GM12891 (cell line): ENCODE results near the gene WDR90.

Experiments
- DNase-seq: peaks from one replicate; pipeline ENCODE4 v3.0.0; 2011; ENCODE audit warnings: low spot score; ENCODE audit not compliant: insufficient read length
- FAIRE-seq: peaks from 2 replicates; lab custom pipeline; 2011; peaks lifted over from hg19 to GRCh38; lab: Jason Lieb, UNC
- PAX5 ChIP-seq: IDR thresholded peaks from 2 replicates; pipeline ENCODE4 v1.6.1; 2011; ENCODE audit warnings: low read length, moderate library complexity, mild to moderate bottlenecking; ENCODE audit not compliant: insufficient read depth, severe bottlenecking
- POLR2A ChIP-seq: IDR thresholded peaks from 2 replicates; pipeline ENCODE4 v1.6.1; 2011; ENCODE audit warnings: low read depth, low read length, control low read depth
- POLR2AphosphoS5 ChIP-seq: IDR thresholded peaks from 2 replicates; pipeline ENCODE4 v1.6.1; 2011; ENCODE audit warnings: low read depth, low read length, control low read depth
- POU2F2 ChIP-seq: IDR thresholded peaks from 2 replicates; pipeline ENCODE4 v1.6.1; 2011; ENCODE audit warnings: low read depth, mild to moderate bottlenecking, control low read depth, low read length, moderate library complexity
- SPI1 ChIP-seq: IDR thresholded peaks from 2 replicates; pipeline ENCODE4 v1.6.1; 2011; ENCODE audit warnings: low read depth, low read length, control low read depth
- TAF1 ChIP-seq: IDR thresholded peaks from 2 replicates; pipeline ENCODE4 v1.6.1; 2011; ENCODE audit warnings: low read depth, low read length, control low read depth

Gene WDR90

DNA sequence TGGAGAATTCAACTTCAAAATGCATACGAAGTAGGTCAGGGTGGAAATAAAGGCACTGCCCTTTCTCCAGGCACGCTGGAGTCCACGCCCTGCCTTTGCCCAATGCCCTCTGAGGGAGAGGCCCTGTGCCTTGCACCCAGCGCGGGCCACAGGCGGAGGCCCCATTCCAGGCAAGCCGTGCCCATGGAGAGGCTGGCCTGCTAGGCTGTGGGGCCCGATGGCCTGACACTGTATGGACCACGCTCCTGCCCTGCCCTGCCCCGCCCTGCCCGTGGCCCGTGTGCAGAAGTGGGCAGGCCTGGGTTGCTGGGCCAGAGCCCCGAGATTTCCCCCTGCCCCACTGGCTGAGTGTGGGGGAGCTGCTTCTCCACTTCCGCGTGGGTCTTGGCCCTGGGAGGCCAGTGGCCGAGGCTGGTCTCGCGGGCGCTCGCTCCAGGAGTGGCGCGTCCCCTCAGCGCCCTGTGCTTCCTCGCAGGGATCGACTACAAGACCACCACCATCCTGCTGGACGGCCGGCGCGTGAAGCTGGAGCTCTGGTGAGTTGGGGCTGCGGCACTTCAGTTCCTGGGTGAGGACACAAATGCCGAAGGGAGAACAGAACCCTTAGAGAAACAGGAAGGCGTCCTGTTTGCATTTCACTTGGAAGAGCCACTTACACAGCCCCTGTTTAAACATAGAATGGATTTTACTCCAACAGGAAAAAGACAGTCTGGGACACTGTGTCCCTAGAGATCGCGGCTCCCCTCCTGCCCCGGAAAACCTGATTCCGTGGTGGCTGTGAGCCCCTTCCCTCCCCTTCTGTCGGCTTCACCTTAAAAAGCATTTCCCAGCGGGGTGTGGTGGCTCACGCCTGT is 32.2 kb upstream of the WDR90 start:
- no peak for DNase-seq
- FAIRE-seq = no peak
- TF ChIP-seq PAX5 (no peak), TAF1 (no peak), POU2F2 (no peak), POLR2A (no peak), SPI1 (no peak), POLR2AphosphoS5 (no peak)

DNA sequence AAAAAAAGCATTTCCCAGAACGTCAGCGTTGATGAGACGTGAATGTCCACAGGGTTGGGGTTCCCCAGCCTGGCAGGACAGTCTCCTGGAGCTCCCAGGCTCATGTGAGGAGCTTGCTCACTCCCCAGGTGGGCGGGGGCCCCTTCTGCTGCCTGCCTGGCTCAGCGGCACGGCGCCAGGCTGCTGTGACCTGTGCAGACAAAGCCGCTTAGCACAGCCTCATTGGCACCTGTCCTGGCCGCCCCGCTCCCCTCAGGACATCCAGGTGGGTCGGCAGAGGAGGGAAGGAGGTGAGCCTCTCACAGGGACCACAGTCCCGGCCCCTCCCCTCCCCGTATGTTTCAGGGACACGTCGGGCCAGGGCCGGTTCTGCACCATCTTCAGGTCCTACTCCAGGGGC is 31.3 kb upstream of the WDR90 start:
- no peak for DNase-seq
- TF ChIP-seq POLR2A (no peak), POU2F2 (no peak), SPI1 (no peak), PAX5 (no peak), TAF1 (no peak), POLR2AphosphoS5 (no peak)
- FAIRE-seq = no peak

DNA sequence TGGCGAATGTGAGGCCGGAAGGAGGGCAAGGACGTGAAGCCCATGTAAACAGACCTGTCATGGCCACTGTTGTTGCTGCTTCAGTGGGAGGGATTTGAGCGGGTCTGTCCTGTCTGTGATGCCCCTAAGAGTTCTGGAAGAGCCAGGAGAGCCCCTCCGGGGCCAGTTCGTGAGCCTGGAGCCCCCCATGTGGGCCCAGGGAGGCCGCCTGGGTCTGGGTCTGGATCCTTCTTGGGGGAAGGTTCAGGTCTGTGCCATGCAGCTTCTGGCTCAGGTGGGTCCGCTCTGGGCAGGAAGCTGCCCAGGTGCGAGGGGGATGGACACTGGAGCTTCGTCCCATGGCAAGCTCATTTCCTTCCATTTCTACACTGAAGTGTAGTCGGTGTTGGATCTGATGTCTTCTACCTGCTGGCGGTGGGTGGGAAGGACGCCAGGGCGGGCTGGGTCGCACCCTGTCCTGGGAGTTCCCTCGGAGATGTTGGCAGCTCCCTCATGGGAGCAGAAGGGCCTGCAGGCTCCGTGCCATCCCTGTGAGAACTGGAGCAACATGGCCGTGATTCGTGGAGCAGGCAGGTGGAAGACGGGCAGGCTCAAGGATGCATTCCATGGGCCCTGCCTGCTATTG is 29.6 kb upstream of the WDR90 start:
- TF ChIP-seq PAX5 (no peak), POLR2AphosphoS5 (no peak), POLR2A (no peak), POU2F2 (no peak), TAF1 (no peak), SPI1 (no peak)
- FAIRE-seq = no peak
- DNase-seq = no peak

DNA sequence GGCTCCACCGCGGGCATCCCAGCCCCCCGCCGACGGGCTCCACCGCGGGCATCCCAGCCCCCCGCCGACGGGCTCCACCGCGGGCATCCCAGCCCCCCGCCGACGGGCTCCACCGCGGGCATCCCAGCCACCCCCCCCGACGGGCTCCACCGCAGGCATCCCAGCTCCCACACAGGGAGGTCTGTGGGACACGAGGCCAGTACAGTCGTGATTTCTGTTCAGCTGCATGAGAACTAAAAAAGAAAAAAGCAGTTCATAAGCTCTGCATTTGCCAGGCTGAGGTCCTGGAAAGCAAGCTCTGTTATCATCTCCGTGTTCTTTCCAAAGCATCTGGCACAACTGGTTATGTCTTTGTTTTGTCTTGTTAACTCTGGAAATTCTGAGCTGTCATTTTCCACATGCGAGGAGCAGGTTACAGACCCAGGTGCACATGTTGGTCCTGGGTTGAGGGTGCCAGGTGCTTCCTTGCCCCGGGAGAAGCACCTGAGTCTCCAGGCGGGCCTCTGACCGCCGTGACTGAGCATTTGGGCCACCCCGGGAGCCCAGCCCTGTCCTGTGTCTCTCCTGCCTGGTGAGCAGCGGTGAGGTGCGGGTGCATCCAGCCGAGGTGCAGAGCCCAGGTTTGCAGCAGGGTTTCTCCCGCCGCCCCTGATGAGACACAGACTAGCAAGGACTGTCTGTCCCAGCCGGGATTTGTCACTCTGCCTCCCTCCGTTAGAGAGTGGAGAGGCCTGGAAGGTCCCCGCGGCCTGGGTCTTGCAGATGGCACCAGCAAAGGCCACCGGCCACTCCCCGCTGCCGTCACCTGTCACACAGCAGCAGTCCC is 28.3 kb upstream of the WDR90 start:
- FAIRE-seq (no peak), DNase-seq (no peak)
- TF ChIP-seq PAX5 = no peak
- TF ChIP-seq TAF1 = no peak
- no peak for TF ChIP-seq SPI1
- no peak for TF ChIP-seq POU2F2
- TF ChIP-seq POLR2AphosphoS5 = no peak
- no peak for TF ChIP-seq POLR2A

DNA sequence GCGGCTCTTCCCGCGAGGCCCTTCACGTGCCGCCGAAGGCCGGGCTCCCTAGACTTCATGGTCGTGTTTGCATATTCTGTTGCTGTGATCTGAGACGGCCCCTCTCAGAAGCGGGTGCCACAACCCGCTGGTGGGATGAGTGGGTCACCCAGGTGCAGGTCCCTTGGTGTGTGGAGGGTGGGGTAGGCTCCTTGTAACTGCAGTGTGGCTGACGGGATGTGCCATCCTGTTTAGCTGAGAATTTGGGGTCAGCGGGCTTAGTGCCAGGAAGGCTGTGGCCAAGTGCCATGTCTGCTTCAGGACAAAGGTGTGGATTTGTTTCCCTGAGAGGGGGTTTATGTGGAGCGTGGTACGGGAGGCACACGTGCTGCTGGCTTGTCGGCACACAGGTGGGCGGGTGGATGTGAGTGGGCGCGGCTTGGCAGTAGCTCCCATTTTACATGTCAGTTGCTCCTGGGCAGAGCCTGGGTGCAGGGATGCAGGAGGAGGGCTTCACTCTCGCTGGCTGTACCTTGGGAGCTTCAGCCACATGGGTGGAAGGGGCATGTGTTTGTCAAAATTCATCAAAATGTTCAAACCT is 27.5 kb upstream of the WDR90 start:
- TF ChIP-seq SPI1 (no peak), PAX5 (no peak), TAF1 (no peak), POLR2A (no peak), POLR2AphosphoS5 (no peak), POU2F2 (no peak)
- DNase-seq (no peak), FAIRE-seq (no peak)

DNA sequence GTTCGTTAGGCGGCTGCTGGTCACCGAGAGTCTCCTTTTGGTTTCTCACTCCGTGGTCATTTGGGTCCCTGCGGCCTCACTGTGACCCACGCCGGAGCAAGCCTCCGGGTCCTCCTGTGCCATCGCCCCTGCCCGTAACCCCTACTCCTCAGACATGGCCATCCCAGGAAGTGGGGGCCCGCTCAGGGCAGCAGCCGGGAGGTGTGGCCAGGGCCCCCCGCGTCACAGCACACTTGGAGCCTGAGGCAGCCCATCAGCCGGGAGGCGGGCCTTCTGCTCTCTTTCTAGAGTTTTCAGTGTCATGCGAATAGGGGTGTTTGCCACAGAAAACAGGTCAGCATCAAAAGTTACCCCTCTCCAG is 26.3 kb upstream of the WDR90 start:
- no peak for FAIRE-seq
- no peak for DNase-seq
- no peak for TF ChIP-seq POU2F2

DNA sequence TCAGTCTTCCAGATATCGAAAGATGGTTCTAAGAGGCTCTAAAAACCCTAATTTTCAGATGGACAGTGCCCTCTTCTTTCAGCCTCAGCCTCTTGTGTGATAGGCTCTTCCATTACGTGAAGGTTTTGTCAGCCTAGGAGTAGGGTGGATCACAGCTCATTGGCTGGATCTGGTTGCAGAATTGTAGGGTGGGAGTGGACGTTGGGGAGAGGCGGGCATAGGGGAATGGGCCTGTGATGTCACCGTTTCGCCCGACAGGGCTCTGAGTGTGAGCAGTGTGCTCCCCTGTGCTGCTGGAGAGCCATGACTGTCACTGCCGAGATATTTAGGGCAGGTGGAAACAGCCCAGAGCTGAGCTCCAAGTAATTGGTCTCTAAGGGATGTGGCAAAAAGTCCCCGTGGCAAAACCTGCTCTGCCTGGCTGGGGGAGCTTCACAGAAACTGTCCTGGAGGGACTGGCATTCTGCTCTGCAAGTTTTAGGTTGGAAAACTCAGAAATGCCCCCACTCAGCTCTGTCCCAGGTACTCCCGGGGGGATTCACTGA is 24.6 kb upstream of the WDR90 start:
- DNase-seq (no peak), FAIRE-seq (no peak)
- TF ChIP-seq SPI1 (no peak), PAX5 (no peak), POLR2AphosphoS5 (no peak), POLR2A (no peak), POU2F2 (no peak), TAF1 (no peak)

DNA sequence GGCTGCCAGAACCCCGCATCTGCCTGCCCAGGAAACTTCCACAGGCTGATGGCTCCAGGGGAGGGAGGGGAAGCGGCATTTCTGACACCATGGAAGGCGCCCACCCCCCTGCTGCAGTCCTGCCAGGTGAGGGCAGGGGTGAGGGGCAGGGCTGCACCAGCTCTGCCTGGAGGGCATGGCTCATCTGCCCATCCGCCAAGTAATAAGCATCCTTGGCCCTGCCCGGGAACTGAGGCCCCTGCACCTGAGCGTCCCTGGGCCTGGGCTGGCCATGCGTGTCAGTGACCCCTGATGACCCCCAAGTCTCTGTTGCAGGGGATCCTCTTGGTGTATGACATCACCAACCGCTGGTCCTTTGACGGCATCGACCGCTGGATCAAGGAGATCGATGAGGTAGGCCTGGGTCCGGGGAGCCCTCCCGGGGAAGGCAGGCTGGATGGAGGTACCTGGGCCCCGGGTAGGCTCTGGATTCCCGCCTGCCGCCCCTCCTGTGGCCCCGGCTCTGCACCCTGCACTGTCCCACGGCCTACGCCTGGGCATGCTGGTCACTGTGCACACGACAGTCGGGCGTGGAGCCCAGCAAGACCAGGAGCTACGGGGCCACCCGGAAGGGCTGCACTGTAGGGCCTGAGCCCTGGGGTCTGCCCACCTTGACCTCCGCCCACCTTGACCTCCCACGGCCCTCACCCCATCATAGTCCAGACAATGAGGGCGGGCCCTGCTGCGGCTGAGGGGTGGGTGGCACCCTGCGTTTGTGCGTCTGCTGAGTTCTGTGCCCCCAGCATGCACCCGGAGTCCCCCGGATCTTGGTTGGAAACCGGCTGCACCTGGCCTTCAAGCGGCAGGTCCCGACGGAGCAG is 23.8 kb upstream of the WDR90 start:
- no peak for TF ChIP-seq POLR2AphosphoS5
- no peak for TF ChIP-seq PAX5
- TF ChIP-seq POLR2A = no peak
- TF ChIP-seq POU2F2 = no peak
- TF ChIP-seq SPI1 = no peak
- TF ChIP-seq TAF1 = no peak
- no peak for FAIRE-seq
- no peak for DNase-seq
